Tibial nerve (tissue), 4 donors: ENCODE results near the gene HUWE1. TPM values are rescaled to one million over a fixed set of nuclear protein-coding genes. Genes with fewer than 3 reads are reported as not detected.

ENCODE experiments used
- DNase-seq, 2 donors: peaks; one replicate each; pipeline ENCODE4 v3.0.0-alpha.2; 2019; ENCODE audit warnings: low spot score in 2 of 2
- H3K27ac ChIP-seq, 4 donors: fragments of 200-600 bp; sonication (generic) in 3 of 4; one replicate each; pipeline ENCODE4 v1.5.1; 2017 to 2019; ENCODE audit warnings: mild to moderate bottlenecking in 1 of 4
- H3K27me3 ChIP-seq, 2 donors: fragments of 200-600 bp; sonication (generic) in 1 of 2; one replicate each; pipeline versions ENCODE4 v1.5.1 to v1.6.0; 2017 to 2019
- H3K36me3 ChIP-seq, 3 donors: fragments of 200-600 bp; sonication (generic); one replicate each; pipeline ENCODE4 v1.5.1; 2018 to 2019
- H3K4me1 ChIP-seq, 4 donors: fragments of 200-600 bp; sonication (generic) in 3 of 4; one replicate each; pipeline ENCODE4 v1.5.1; 2017 to 2019
- H3K4me3 ChIP-seq, 4 donors: fragments of 200-600 bp; sonication (generic) in 3 of 4; one replicate each; pipeline ENCODE4 v1.5.1; 2017 to 2019; ENCODE audit warnings: mild to moderate bottlenecking in 1 of 4, moderate library complexity in 1 of 4
- H3K9me3 ChIP-seq, 4 donors: fragments of 200-600 bp; sonication (generic) in 3 of 4; one replicate each; pipeline ENCODE4 v1.5.1; 2017 to 2019
- CTCF ChIP-seq, 5 experiments: fragments of 200-600 bp in 3 of 5; fragments of 450-650 bp in 2 of 5; sonication (generic) in 3 of 5; IDR thresholded peaks; one replicate each; pipeline ENCODE4 v1.5.1; 2016 to 2019; ENCODE audit warnings: antibody characterized with exemption in 5 of 5, mild to moderate bottlenecking in 3 of 5, moderate library complexity in 2 of 5
- EP300 ChIP-seq, 2 donors: sonication (generic); formaldehyde crosslinking; IDR thresholded peaks; one replicate each; pipeline ENCODE4 v1.6.1; 2017; ENCODE audit warnings: antibody characterized with exemption in 2 of 2, mild to moderate bottlenecking in 1 of 2
- POLR2A ChIP-seq, 2 donors: fragments of 450-650 bp; IDR thresholded peaks; one replicate each; pipeline ENCODE4 v1.6.1; 2017; ENCODE audit warnings: antibody characterized with exemption in 2 of 2, mild to moderate bottlenecking in 2 of 2, moderate library complexity in 2 of 2
- WGBS, 2 donors: methylation state at CpG; one replicate each; pipeline ENCODE4 v1.1.5; 2018; 5-methylcytosine and 5-hydroxymethylcytosine counted together
- total RNA-seq, 4 donors: library from RNA; depleted of rRNA; stranded (reverse); fragments of >200 nt; gene quantifications; one replicate each; pipeline ENCODE4 v1.1.0, GENCODE V29; 2016

HUWE1 gene
- total RNA-seq, 4 donors from 2014 or later = 104 to 141 (median 119) TPM

GRCh38 chrX:53716328-53717088 lies 30.0 kb upstream of the HUWE1 start:
- DNase-seq = no peak
- no peak overlapping the region for H3K27ac ChIP-seq
- H3K4me3 ChIP-seq = no peak overlapping the region
- 82% methylated on average over 4 of the region's 4 CpGs for WGBS, 2 donors
- TF ChIP-seq CTCF (IDR thresholded peaks at IDR 0.05) = no peak
- no peak for TF ChIP-seq EP300 (IDR thresholded peaks at IDR 0.05)
- TF ChIP-seq POLR2A (IDR thresholded peaks at IDR 0.05) = no peak
- no peaks in the 10 kb centered on the region for H3K9me3 ChIP-seq
- H3K36me3 ChIP-seq = no peaks in the 10 kb centered on the region
- H3K27me3 ChIP-seq = no peaks in the 10 kb centered on the region
- H3K4me1 ChIP-seq = peaks cover 0 to 6% (median 0%) of the 10 kb centered on the region in 4 donors

GRCh38 chrX:53715346-53715924 lies 28.9 kb upstream of the HUWE1 start:
- H3K36me3 ChIP-seq = no peaks in the 10 kb centered on the region
- peaks cover 0 to 6% (median 0%) of the 10 kb centered on the region in 4 donors for H3K4me1 ChIP-seq
- 51 to 54% methylated on average over 3 of the region's 3 CpGs for WGBS, 2 donors
- no peaks in the 10 kb centered on the region for H3K27me3 ChIP-seq
- no peaks in the 10 kb centered on the region for H3K9me3 ChIP-seq
- no peak for DNase-seq
- TF ChIP-seq POLR2A (IDR thresholded peaks at IDR 0.05) (no peak), EP300 (IDR thresholded peaks at IDR 0.05) (no peak), CTCF (IDR thresholded peaks at IDR 0.05) (no peak)
- H3K27ac ChIP-seq = no peak overlapping the region
- no peak overlapping the region for H3K4me3 ChIP-seq

- no peak overlapping the region for H3K4me3 ChIP-seq
- TF ChIP-seq POLR2A (IDR thresholded peaks at IDR 0.05) (no peak), CTCF (IDR thresholded peaks at IDR 0.05) (no peak), EP300 (IDR thresholded peaks at IDR 0.05) (no peak)
- no peaks in the 10 kb centered on the region for H3K27me3 ChIP-seq
- 28 to 34% methylated on average over 3 to 4 of the region's 4 CpGs for WGBS, 2 donors
- no peaks in the 10 kb centered on the region for H3K9me3 ChIP-seq
- no peak for DNase-seq
- peaks cover 0 to 6% (median 0%) of the 10 kb centered on the region in 4 donors for H3K4me1 ChIP-seq
- no peak overlapping the region for H3K27ac ChIP-seq
- H3K36me3 ChIP-seq = no peaks in the 10 kb centered on the region
Observed at GRCh38 chrX:53714580-53715345, 28.2 kb upstream of the HUWE1 start.

- Histone ChIP-seq H3K4me3 (no peak overlapping the region), H3K27ac (no peak overlapping the region), H3K9me3 (no peaks in the 10 kb centered on the region), H3K27me3 (no peaks in the 10 kb centered on the region), H3K4me1 (peaks cover 0 to 6% (median 0%) of the 10 kb centered on the region in 4 donors), H3K36me3 (no peaks in the 10 kb centered on the region)
- TF ChIP-seq POLR2A (IDR thresholded peaks at IDR 0.05) (no peak), CTCF (IDR thresholded peaks at IDR 0.05) (no peak), EP300 (IDR thresholded peaks at IDR 0.05) (no peak)
- 61 to 69% methylated on average over 6 of the region's 6 CpGs for WGBS, 2 donors
- no peak for DNase-seq
Observed at GRCh38 chrX:53713987-53714579, 27.6 kb upstream of the HUWE1 start.
